Stimulated activated CD4-positive, alpha-beta T cell treated with anti-CD3 and anti-CD28 coated beads, Interleukin-1b, Interleukin-23, amount 100 ng/mL, for 24 hours (primary cell): ENCODE data around the gene NRXN2.

Experiments
- DNase-seq, 4 experiments: peaks; one replicate each; pipeline ENCODE4 v3.0.0-alpha.2; 2020; ENCODE audit warnings: low read depth in 4 of 4, low spot score in 1 of 4

NRXN2 gene

DNA sequence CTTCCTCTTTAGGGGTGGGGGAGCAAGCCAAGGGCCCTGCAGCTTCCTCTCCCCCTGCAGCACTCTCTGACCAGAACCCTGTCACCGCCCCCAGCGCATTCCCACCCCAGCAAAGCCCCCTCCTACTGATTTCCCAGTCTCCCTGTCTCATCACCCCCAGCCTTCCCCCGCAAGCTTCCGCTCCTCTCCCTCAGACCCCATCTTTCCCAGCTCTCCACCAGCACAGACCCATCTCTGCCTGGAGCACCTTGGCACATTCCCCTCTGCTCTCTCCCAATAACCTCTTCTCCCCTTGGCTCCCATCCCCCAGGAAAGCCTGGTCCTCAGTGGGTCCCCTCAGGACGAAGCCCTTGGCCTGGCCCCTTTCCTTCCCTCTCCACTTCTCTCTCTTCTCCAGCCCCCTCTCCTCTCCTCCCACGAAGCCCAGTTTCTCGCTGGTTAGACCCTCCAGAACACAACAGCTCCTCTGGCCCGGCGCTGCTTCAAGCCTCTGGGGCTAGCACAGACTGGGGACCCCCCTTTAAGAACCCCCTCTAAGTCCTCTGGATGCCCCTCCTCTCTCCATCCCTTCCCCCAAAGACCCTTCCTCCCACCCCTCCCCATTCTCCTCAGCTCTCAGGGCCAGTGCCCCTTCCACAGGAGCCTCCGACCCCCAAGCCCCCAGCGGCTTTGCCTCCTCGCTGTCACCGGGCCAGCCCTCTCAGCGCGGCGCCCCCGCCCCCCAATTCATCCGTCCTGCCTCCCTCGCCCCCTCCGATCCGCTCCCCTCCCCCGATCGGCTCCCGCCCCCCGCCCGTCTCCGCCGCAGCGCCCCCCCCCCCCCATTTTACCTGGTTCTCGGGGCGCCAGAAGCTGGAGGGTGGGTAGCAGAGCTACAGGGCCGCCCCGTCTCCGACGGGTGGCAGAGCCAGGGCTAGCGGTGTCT lies 594 bp downstream of the NRXN2 start:
- no peak for DNase-seq

DNA sequence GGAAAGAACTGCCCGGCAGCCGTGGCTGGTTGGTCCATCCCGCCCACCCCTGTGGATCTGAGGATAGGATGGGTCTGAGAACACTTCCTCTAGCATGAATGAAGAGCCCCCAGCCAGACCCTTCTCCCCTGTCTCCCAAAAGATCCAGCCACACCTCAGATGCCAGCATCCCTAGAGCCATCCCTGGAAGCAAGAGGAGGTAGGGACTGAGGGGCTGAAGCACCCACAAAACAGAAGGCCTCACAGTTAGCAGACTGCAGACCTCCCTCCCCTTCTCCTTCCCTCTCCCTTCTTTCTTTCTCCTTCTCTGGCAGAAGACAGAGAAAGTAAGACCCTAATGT lies 1.7 kb downstream of the NRXN2 start:
- DNase-seq, result no peak

DNA sequence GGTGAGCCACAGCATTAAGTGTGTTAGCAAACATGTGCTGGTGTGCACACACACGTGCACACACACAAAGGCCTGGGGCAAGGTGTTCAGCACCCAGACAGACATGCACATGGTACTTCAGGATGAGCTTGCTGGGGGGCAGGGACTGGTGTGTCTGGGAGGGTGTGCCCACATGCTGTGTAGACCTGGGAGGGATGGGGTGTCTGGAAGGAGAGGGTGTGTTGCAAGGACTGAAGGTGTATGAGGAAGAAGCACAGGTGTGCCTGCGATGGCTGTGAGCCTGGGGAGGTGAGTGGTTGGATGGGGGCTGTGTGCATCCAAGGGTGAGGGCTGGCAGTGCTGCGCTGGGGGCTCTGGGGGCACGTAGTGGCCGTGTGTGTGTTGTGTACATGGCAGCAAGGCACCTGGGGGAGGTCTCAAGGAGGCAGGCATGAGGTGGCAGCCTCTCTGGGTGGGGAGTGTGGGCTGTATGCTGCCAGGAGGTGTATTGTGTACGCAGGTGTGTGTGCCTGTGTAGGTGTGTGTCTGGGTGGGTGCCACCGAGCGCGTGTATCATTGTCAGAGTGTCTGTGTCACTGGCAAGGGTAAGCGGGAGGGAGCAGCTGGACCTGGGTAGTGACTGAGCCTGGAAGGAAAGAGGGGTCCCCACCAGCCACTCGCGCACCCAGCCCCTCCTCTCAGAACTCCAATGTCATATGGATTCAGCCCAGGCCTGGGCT lies 2.2 kb downstream of the NRXN2 start:
- DNase-seq, result no peak

DNA sequence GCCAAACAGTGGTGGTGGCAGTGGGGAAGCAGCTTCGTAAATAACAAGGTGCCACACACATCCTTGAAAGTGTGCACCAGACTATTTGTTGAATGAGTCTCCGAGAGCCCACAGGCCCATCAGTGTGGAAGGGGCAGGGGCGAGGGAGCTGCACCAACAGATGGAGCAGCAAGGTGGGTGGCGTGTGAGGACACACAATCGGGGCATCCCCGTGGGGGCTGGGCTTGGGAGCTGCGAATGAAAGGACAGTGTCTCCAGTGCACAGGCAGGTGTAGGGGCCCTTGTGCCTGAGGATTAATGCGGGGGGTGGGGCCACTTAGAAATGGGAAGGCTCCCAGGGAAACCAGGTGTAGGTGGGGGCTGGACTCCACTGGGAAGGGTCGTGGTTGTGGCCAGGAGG lies 2.8 kb downstream of the NRXN2 start:
- no peak for DNase-seq

DNA sequence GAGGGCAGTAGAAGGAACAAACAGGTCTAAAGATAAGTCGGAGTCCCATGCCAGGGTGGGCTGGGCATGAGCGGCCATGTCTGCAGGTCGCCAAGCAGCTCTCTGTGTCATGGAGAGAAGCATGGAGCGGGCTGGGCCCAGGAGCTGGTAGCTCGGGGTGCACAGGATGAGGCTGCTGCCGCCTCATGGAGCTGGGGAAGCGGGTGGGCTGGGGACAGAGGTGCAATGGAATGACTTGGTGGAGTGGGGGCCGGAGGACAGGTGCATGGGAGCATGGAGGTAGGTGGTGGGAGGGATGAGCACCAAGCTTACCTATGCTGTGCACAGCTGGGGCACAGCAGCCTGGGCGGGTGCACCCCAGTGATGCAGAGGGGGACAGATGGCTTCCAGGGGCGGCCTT lies 3.6 kb downstream of the NRXN2 start:
- DNase-seq, result no peak

DNA sequence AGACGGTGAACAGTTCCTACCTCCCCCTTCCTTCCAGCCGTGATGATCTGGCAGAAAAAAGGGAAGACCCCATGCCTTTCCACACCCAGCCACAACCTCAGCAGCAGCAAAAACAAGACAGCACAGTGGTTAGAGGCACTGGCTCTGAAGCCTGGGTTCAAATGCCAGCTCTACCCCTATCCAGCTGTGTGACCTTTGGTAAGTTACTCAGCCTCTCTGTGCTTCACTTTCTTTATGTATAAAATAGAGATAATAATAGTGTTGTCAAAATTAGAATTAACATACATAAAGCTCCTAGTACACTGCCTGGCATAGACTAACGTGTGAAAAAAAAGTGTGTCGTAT lies 4.2 kb downstream of the NRXN2 start:
- DNase-seq, result no peak

DNA sequence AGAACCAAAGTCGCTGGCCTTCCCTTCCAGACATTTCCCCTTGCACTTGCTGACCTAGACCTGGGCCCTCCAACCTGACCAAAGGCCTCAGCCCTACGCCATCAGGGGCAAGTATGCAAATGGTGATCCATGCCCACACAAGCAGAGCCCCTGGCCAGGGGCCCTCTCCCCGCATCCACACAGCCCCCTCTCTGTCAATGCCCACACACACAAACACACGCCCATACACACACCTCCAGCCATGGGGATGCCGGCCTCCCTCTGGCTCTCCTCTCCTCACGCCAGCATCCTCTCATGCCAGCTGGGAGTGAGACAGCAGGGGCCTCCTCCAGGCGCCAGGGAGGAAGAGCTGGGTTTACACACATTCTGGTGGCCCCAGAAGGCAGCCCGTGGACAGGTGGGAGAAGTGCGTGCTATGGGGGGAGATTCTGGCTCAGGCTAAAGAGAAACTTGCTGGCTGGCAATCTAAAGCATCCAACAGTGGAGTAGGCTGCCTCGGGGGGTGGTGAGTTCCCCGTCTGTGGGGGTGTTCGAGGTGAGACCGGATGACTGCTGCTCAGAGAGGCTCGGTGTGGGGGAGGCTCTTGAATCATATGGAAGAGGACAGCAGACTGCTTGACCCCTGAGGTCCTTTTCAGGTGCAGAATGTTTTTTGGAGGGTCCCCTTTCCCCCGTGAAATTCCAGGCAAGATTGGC lies 4.8 kb downstream of the NRXN2 start:
- no peak for DNase-seq

DNA sequence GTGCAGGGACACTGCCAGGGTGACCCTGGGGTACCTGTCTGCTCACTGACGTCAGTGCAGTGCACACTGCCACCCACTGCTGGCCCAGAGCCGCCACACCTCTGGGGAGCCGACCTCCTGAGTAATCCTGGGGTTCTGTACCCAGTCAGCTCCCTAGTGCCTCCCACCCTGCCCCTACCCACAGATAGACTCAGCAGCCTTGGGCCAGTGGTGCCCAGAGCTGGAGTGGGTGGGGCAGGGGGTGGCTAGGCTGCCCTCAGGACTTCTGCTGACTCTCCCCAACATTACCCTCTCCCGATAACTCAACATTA lies 5.8 kb downstream of the NRXN2 start:
- no peak for DNase-seq

DNA sequence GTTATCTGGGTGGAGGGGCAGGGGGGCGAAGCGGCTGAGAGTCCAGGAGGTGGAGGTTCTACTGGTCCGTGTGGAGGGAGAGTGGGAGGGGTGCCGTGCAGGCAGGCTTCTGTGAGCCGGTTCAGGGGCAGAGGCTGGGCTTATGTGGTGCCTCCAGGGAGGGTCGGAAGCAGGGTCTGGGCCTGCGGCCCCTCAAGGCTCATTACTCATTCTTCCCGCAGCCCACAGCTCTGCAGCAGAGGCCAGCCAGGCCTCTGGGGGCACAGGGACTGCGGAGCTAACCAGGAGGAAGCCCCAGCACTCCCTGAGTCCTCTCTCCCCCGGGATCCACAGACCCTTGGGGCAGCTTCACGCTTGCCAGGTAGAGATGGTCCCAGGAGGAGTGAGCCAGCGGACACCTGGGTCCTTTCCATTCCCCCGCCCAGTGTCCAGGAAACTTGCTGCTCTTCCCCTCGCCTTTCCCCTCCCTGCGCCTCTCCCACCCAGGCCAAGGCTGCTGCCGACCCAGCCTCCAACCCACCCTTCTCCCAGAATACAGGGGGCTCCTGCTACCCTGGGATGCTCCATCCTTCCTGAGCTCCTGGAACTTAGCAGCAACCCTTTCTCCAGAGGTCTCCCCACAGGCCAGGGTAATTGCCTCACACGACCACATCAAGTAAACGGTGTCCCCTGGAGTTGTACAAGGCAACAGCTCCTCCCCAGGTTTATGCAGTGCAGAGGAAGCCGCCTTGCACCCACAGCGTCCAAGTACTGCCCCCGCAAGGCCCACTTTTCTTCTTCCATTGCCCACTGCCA lies 6.3 kb downstream of the NRXN2 start:
- DNase-seq, result no peak

DNA sequence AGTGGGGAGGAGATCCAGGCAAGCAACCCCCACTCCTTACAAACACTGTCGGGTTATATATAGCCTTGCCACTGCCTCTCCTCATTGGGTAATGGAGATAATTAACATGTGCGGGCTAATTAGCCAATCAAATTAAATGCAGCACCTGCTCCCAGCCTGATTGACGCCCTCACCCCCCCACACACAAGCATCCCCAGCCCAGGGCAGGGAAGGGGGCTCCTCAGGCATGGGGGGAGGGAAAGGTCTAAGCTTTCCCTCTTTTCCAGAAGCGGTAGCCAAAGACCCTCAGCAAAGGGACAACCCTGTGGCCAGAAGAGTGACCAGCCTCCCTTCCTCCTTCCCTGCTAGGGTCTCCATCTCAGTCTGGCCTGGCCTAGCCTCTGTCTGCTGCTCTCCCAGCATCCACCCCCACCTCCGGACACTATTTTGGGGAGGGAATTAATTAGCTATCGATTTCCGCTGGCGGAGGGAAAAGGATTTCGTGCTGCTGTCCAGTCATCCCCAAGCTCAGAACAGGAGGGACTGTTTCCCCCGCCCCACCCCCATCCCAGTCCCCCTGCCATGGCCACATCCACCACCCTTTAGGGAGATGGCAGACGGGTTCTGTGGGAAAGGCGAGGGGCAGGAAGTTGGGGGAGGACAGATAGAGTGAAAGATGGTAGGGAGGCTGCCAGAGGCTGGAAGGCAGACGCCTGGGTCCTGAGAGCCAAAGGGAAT lies 7.1 kb downstream of the NRXN2 start:
- DNase-seq, result no peak

DNA sequence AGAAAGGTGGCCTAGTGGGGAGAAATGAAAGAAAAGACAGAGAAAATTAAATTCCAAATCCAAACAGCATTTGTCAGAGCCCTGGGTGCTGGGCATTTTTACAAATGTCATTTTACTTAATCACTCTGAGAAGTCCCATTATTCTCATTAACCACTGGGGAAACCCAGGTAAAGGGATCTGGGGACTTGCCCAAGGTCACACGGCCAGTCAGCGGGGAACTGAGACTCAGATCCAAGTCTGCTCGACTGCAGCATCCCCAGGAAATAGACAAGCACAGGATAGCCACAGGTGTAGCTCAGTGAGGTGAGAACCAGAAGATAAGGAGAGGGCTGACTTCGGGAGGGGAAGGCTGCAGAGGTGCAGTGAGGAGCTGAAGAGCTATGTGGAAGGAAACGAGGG lies 7.9 kb downstream of the NRXN2 start:
- no peak for DNase-seq

DNA sequence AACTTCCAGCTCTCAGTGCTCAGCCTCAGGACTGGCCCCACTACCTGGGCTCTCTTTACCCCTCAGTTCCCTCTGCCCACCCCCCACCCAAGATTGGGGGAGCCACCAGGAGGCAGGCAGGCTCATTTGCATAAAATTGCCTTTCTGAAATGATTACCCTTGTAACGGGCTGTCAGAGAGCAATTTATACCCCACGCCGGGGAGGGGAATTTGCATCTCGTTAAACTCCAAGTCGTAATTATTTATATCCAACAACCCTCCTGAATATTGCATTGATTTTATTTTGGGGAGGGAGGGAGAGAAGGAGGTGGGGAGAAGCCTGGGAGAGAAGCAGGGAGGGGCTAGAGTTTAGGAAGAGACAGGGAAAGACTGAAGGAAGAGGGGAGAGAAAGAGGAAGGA lies 8.3 kb downstream of the NRXN2 start:
- no peak for DNase-seq

DNA sequence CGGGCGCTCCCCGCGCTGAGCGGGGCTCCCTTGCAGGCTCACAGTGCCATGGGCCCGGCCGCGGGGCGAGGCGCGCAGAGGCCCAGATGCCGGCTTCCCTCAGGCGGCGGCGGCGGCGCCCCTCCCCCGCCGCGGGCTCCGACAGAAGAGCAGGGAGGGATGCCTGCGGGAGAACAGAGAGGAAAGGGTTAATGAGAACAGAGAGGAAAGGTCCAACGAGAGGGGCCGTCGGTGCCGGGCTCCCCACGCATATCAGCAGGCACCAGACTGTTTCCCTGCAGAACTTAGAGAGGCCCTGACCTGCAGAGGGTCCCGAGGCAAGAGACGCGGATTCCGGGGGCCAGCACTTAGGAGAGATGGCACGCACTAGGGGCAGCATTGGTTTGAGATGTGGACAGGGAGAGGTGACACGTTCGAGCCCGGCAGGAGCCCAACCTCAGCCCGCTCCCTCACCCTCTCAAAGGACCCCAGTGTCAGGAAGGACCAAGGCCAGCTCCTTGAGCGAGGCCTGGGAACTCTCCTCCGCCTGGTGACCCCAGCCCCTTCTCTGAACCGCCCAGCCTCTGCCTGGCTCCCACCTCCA lies 9.1 kb downstream of the NRXN2 start:
- DNase-seq, result no peak

DNA sequence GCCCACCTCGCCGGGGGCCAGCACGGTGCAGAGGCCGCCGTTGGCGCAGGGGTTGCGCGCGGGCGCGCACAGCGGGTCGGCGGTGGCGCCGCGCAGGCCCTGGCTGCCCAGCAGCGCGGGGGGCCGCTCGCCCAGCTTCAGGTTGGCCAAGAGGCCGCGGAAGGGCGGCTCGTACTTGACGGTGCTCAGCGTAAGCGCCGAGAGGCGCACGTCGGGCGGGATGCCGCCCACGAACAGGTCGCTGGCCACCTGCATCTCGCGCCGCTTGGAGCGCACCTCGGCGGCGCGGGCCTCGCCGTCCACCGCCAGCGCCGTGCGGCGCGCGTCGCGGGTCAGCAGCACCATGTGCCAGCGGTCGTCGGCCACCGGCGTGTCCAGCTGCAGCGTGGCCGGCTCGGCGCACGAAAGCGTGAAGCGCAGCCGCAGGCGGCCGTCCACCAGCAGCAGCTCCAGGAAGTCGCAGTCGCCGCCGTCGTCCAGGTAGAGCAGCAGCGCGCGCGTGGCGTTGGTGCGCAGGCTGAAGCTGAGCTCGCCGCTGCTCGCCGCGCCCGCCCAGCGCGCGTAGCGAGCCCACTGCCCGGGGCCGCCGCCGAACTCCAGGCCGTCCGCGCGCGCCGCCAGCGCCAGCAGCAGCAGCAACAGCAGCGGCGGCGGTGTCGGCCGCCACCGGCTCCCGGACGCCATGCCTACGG lies 9.8 kb downstream of the NRXN2 start:
- DNase-seq, result no peak

DNA sequence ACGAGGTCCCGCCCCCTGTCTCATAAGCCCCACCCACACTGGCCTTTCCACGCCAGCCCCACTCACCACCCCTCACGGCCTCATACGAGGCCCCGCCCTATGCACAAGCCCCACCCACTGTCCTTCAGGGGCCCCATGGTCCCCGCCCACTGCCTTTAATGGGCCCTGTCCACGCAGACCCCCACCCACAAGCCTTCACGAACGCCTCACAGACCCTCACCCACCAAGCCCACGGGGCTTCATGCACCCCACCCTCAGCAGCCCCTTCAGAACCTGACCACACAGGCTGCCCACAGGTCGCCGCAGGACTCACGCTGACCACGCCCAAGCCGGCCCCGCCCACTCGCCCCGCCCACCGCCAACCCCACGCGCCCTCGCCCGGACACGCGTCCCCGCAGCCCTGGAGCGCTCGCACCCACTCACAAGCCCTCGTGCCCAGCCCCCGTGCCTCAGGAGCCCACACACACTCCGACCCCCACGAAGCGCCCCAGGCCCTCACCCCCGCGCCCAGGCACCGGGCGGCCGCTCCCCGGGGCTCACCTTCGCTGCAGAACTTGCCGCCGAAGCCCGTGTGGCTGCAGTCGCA lies 10.5 kb downstream of the NRXN2 start:
- no peak for DNase-seq

DNA sequence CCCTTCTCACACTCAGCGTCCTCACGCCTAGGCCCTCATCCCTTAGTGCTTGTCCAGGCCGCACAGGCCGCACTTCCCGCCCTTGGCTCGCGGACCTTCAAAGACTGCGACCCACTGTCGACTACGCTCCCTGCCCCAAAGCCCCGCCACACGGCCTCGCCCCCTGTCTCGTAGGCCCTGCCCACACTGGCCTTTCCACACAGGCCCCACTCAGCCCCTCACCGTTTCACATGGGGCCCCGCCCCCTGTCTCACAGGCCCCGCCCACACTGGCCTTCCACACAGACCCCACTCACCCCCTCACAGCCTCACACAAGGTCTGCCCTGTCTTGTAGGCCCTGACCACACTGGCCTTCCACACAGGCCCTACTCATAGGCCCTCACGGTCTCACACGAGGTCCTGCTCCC lies 11.0 kb downstream of the NRXN2 start:
- DNase-seq, result no peak

DNA sequence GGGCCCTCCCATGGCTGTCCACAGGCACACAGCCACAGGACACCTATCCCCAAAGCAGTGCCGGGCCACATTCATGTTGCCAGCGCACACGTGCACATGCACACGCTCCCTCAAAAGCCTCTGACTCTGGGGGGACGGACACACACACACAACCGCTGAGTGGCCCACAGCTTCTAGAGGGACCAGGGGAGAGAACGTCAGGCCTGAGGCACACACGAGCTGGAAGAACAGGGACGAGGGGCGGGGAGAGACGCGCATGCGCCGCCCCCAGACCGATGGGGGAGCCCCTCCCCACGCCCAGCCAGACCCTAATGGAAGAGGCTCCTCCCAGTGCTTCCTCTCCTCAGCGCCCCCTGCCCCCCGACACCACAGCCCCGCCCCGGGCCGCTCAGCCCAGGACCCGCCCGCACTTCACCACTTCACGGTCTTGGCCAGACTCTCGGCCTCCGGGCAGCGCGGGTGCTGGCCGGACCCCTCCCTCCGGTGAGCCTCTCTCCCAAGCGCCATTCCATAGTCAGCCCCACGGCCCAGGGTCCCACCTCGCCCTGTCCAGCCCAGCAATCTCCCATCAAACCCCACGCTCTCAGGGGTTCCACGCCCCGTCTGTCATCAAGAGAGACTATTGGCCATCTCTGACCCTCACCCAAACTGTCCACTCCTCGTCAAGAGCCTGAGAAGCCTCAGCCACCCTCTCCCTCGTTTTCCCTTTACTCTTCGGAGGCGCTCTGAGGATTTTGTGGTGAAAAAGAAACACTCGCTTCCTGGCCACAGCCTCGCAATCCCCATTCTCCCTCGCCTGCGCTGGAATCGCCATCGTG lies 11.7 kb downstream of the NRXN2 start:
- no peak for DNase-seq

DNA sequence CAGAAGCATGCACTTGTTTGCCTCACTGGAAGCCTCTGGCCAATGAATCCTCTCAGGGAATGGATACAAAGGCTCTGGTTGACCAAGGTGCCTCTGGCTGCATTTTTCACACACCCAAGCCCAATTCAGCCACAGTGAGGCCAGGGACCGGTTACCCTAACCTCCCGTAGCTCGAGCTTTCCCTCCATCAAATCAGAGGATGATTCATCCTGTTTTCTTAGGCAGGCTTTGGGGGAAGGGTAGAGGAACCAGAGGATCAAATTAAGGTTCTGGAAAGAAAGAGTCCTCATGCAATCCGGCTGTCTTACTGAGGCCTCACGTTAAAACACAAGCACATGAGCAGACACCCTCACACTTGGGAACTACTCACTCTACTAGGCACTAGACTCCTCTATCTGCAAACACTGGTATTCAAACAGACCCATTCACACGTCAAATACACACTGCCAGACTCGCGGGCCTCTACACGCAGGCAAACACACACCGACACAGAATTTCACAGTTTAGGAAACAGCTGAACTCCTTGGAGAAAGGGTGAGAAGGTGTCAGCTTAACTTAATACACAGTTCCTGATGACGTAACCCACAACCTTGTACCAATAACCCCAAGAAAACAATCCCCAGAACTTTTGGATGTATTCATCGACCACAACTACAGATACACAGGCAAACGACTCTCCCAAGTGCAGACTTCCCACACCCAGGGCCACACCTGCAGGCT lies 12.4 kb downstream of the NRXN2 start:
- no peak for DNase-seq
